ENCODE measurements around the gene ARL14EP.

The ARL14EP gene

GRCh38 chr11:30285416-30286121 is 37.3 kb upstream of the ARL14EP start:
- DNase-seq = no peak
- no peaks in the 10 kb centered on the region for H3K27me3 ChIP-seq (replicated peaks; ENCODE audit: insufficient read depth, low read length)
- no peaks in the 10 kb centered on the region for H3F3A ChIP-seq (ENCODE audit: insufficient read depth, low read length)
- H3K4me2 ChIP-seq (ENCODE audit: low read depth, low read length) = no peak overlapping the region
- H3K9me3 ChIP-seq (replicated peaks; ENCODE audit: insufficient read depth, low read length) = no peaks in the 10 kb centered on the region
- no peak overlapping the region for H2AFZ ChIP-seq (ENCODE audit: low read length)
- H3K9me2 ChIP-seq (replicated peaks; ENCODE audit: insufficient read depth, low read length) = no peaks in the 10 kb centered on the region
- H3K79me2 ChIP-seq (ENCODE audit: low read length) = no peaks in the 10 kb centered on the region
- H3K4me1 ChIP-seq (ENCODE audit: low read length) = peaks cover 18% of the 10 kb centered on the region
- no peaks in the 10 kb centered on the region for H4K20me1 ChIP-seq (ENCODE audit: insufficient read depth, low read length)
- no peak overlapping the region for H3K9ac ChIP-seq (ENCODE audit: low read length)
- H3K27ac ChIP-seq (ENCODE audit: low read length) = no peak overlapping the region
- H3K4me3 ChIP-seq (ENCODE audit: low read length) = no peak overlapping the region
- no peaks in the 10 kb centered on the region for H3K36me3 ChIP-seq (replicated peaks; ENCODE audit: insufficient read depth, low read length)
- TF ChIP-seq EZH2phosphoT487 (IDR thresholded peaks at IDR 0.05; ENCODE audit: low read length) (no peak), CTCF (IDR thresholded peaks at IDR 0.05; ENCODE audit: low read length) (no peak), EZH2 (optimal IDR thresholded peaks at IDR 0.05; ENCODE audit: low read depth, low read length) (no peak)

- H3K9me2 ChIP-seq (replicated peaks; ENCODE audit: insufficient read depth, low read length) = no peaks in the 10 kb centered on the region
- no peak overlapping the region for H3K9ac ChIP-seq (ENCODE audit: low read length)
- no peaks in the 10 kb centered on the region for H3K4me1 ChIP-seq (ENCODE audit: low read length)
- H4K20me1 ChIP-seq (ENCODE audit: insufficient read depth, low read length) = no peaks in the 10 kb centered on the region
- DNase-seq = no peak
- no peaks in the 10 kb centered on the region for H3K9me3 ChIP-seq (replicated peaks; ENCODE audit: insufficient read depth, low read length)
- no peaks in the 10 kb centered on the region for H3K36me3 ChIP-seq (replicated peaks; ENCODE audit: insufficient read depth, low read length)
- H3K4me3 ChIP-seq (ENCODE audit: low read length) = no peak overlapping the region
- H2AFZ ChIP-seq (ENCODE audit: low read length) = no peak overlapping the region
- no peaks in the 10 kb centered on the region for H3K79me2 ChIP-seq (ENCODE audit: low read length)
- H3K27ac ChIP-seq (ENCODE audit: low read length) = no peak overlapping the region
- H3K27me3 ChIP-seq (replicated peaks; ENCODE audit: insufficient read depth, low read length) = no peaks in the 10 kb centered on the region
- no peak overlapping the region for H3K4me2 ChIP-seq (ENCODE audit: low read depth, low read length)
- no peaks in the 10 kb centered on the region for H3F3A ChIP-seq (ENCODE audit: insufficient read depth, low read length)
- TF ChIP-seq CTCF (IDR thresholded peaks at IDR 0.05; ENCODE audit: low read length) (no peak), EZH2phosphoT487 (IDR thresholded peaks at IDR 0.05; ENCODE audit: low read length) (no peak), EZH2 (optimal IDR thresholded peaks at IDR 0.05; ENCODE audit: low read depth, low read length) (no peak)
Measured at GRCh38 chr11:30291331-30291730, 31.6 kb upstream of the ARL14EP start.

- Histone ChIP-seq H3K27me3 (replicated peaks; ENCODE audit: insufficient read depth, low read length) (no peaks in the 10 kb centered on the region), H2AFZ (ENCODE audit: low read length) (no peak overlapping the region), H3K9ac (ENCODE audit: low read length) (no peak overlapping the region), H3K36me3 (replicated peaks; ENCODE audit: insufficient read depth, low read length) (no peaks in the 10 kb centered on the region), H3K9me2 (replicated peaks; ENCODE audit: insufficient read depth, low read length) (no peaks in the 10 kb centered on the region), H3K27ac (ENCODE audit: low read length) (no peak overlapping the region), H3K4me1 (ENCODE audit: low read length) (no peaks in the 10 kb centered on the region), H3K4me3 (ENCODE audit: low read length) (no peak overlapping the region), H3F3A (ENCODE audit: insufficient read depth, low read length) (no peaks in the 10 kb centered on the region), H3K79me2 (ENCODE audit: low read length) (no peaks in the 10 kb centered on the region), H4K20me1 (ENCODE audit: insufficient read depth, low read length) (no peaks in the 10 kb centered on the region), H3K4me2 (ENCODE audit: low read depth, low read length) (no peak overlapping the region), H3K9me3 (replicated peaks; ENCODE audit: insufficient read depth, low read length) (no peaks in the 10 kb centered on the region)
- DNase-seq = no peak
- TF ChIP-seq EZH2phosphoT487 (IDR thresholded peaks at IDR 0.05; ENCODE audit: low read length) (no peak), CTCF (IDR thresholded peaks at IDR 0.05; ENCODE audit: low read length) (no peak), EZH2 (optimal IDR thresholded peaks at IDR 0.05; ENCODE audit: low read depth, low read length) (no peak)
Measured at GRCh38 chr11:30292545-30292944, 30.4 kb upstream of the ARL14EP start.

All from MM.1S (cell line).